ENCODE measurements around the gene MED29. TPM values are rescaled to one million over a fixed set of nuclear protein-coding genes. Genes with fewer than 3 reads are reported as not detected.
A peak's percentile ranks its signal among the peaks of the same experiment; 100 is the strongest.

The MED29 gene
- total and polyA plus RNA-seq, 10 of the 15 experiments (the other 5 are each of a cell fraction or from before 2014, with no cell fraction given): 3.2 to 36.6 (median 22.8) TPM

DNA sequence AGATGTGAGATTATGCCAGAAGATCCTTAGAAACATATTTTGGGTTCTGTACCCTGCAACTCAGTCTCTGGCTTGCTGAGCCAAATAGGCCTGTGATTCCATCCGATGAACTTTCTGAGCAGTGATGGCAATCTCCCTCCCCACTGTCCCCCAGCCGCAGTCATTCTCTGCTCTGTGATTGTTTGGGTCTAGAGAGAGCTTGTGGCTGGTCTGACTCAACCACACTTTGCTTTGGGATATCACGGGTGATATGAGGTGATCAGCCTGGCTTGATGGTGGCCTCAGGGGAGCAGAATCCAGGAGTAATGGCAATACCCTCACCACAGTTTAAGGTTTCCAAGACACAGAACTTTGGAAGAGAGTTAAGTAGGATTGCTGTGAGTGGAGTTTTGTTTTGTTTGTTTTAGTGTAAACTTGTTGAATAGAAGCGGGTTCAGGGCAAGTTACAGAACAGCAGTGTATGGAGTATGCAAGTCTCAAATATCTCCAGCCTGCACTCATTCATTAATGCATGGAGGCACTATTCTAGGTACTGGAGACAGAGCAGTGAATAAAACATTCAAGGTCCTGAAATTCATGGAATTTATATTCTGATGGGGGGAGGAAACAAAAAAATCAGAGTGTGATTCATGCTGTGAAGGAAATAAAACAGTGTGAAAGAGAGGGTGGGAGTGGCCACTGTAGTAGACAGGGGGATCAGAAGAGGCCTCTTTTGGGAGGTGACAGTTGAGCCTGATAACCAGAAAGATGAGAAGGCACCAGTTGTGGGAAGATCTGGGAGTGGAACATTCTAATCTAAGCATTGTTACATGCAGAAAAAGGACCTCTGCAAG is 43.6 kb upstream of the MED29 start:
- ChIA-PET CTCF (interaction anchor here (0.8 to 2.2 kb wide), 7 partner anchors 14 to 815 kb away, joined by 3 to 7 read pairs (median 3); no protein-coding TSS in a partner anchor), POLR2A (interaction anchor here (0.8 kb wide), 1 partner anchor 65 kb away, joined by 5 read pairs; the partner anchor contains the start of gene PLEKHG2), SMC1A (ENCODE audit: uncharacterized antibody, unreplicated experiment) (interaction anchor here (0.7 to 1.2 kb wide), 4 partner anchors 11 to 225 kb away, joined by 3 read pairs; partner anchors contain the start of genes GMFG and RPS16), RAD21 (ENCODE audit: unreplicated experiment) (interaction anchor here (1.0 to 1.7 kb wide), 2 partner anchors 43 to 64 kb away, joined by 4 to 6 read pairs; partner anchors contain the start of genes MED29, PAF1 and PLEKHG2)
- Histone ChIP-seq H3K9ac (ENCODE audit: control insufficient read depth, insufficient read depth, low read length) (no peak overlapping the region), H3K9me3 (replicated peaks; ENCODE audit: control insufficient read depth, insufficient read depth, low read length) (no peaks in the 10 kb centered on the region), H3K4me1 (ENCODE audit: control insufficient read depth, insufficient read depth, low read length) (peaks cover 20% of the 10 kb centered on the region), H3K79me2 (ENCODE audit: control insufficient read depth, insufficient read depth, low read length) (peaks cover 9% of the 10 kb centered on the region), H3K27ac (ENCODE audit: control insufficient read depth, insufficient read depth) (no peak overlapping the region), H3K27me3 (replicated peaks in 1 of 2; ENCODE audit: control insufficient read depth in 2 of 2, insufficient read depth in 2 of 2, low read length in 1 of 2) (no peaks in the 10 kb centered on the region), H3K4me3 (no peak overlapping the region), H3K36me3 (ENCODE audit: control insufficient read depth in 2 of 2, insufficient read depth in 2 of 2, low read length in 1 of 2) (peaks cover 0 to 5% of the 10 kb centered on the region in 2 experiments; a peak in 1 of 4 replicates), H2AFZ (ENCODE audit: control insufficient read depth, low read depth, low read length) (no peak overlapping the region), H4K20me1 (ENCODE audit: control insufficient read depth, insufficient read depth) (no peaks in the 10 kb centered on the region; the same call in 1 of the 2 replicates), H3K4me2 (ENCODE audit: control insufficient read depth, insufficient read depth) (no peak overlapping the region)
- BruUV-seq (replicated peaks): TSS peak; percentile 9
- no peak for DNase-seq (ENCODE audit: low read depth, low spot score)
- intact Hi-C loops (cut with micrococcal nuclease; ENCODE audit: unreplicated experiment) (no loop called here), in situ Hi-C loops (cut with MboI) (no loop called here)
- TF ChIP-seq NR2C1 (IDR thresholded peaks at IDR 0.05) (no peak), FOS (IDR thresholded peaks at IDR 0.05; ENCODE audit: borderline replicate concordance, extremely low read depth, insufficient read length) (no peak), TBL1XR1 (IDR thresholded peaks at IDR 0.05; ENCODE audit: low read depth, low read length) (no peak), CEBPB (IDR thresholded peaks at IDR 0.05; ENCODE audit: borderline replicate concordance in 1 of 2, low read depth in 2 of 2, low read length in 2 of 2) (no peak)
- no peak for ATAC-seq
- WGBS (ENCODE audit: insufficient coverage, insufficient replicate concordance, low lambda C conversion rate, missing lambda C conversion rate): 96% methylated on average over 4 of the region's 4 CpGs
- FAIRE-seq: no peak

DNA sequence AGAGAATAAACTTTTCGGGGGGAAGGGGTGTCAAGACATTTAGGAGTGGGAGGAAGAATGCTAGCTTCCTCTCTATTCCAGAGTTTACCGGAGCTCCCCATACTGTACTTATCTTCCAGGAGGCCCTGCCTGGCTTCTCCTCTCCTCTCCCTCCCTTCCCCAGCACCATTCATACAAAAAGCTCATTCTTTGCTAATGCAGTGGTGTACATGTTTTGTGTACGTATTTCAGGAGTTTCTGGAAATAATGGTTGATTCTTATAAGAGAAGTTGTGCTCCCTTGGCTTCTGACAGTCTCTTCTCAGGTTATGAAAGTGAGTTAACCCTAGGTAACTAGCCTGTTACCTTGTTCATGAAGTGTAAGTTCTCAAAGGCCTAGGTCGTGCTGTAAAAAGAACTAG is 41.9 kb upstream of the MED29 start:
- BruUV-seq (replicated peaks): no TSS peak
- 62% methylated on average over 4 of the region's 4 CpGs for WGBS (ENCODE audit: insufficient coverage, insufficient replicate concordance, low lambda C conversion rate, missing lambda C conversion rate)
- no peak for DNase-seq (ENCODE audit: low read depth, low spot score)
- H3K36me3 ChIP-seq (ENCODE audit: control insufficient read depth in 2 of 2, insufficient read depth in 2 of 2, low read length in 1 of 2): peaks cover 0 to 5% of the 10 kb centered on the region in 2 experiments; a peak in 1 of 4 replicates
- no peak for FAIRE-seq
- no peak overlapping the region for H3K4me3 ChIP-seq
- intact Hi-C loops (cut with micrococcal nuclease; ENCODE audit: unreplicated experiment): no loop called here
- H3K4me1 ChIP-seq (ENCODE audit: control insufficient read depth, insufficient read depth, low read length): peaks cover 12% of the 10 kb centered on the region
- no peaks in the 10 kb centered on the region for H3K79me2 ChIP-seq (ENCODE audit: control insufficient read depth, insufficient read depth, low read length)
- no peak overlapping the region for H3K9ac ChIP-seq (ENCODE audit: control insufficient read depth, insufficient read depth, low read length)
- H3K4me2 ChIP-seq (ENCODE audit: control insufficient read depth, insufficient read depth): no peak overlapping the region
- no peaks in the 10 kb centered on the region; the same call in 1 of the 2 replicates for H4K20me1 ChIP-seq (ENCODE audit: control insufficient read depth, insufficient read depth)
- H3K9me3 ChIP-seq (replicated peaks; ENCODE audit: control insufficient read depth, insufficient read depth, low read length): no peaks in the 10 kb centered on the region
- TF ChIP-seq SIN3A (IDR thresholded peaks at IDR 0.05; ENCODE audit: low read depth, low read length) (no peak), TBL1XR1 (IDR thresholded peaks at IDR 0.05; ENCODE audit: low read depth, low read length) (no peak), SP1 (IDR thresholded peaks at IDR 0.05; ENCODE audit: low read depth, low read length) (no peak), FOXK2 (IDR thresholded peaks at IDR 0.05) (no peak)
- no peak for ATAC-seq
- CTCF ChIA-PET: interaction anchor here (2.3 kb wide), 1 partner anchor 62 kb away, joined by 6 read pairs; the partner anchor contains the start of gene PLEKHG2
- SMC1A ChIA-PET (ENCODE audit: uncharacterized antibody, unreplicated experiment): no interaction called here
- no peak overlapping the region for H2AFZ ChIP-seq (ENCODE audit: control insufficient read depth, low read depth, low read length)
- H3K27me3 ChIP-seq (replicated peaks in 1 of 2; ENCODE audit: control insufficient read depth in 2 of 2, insufficient read depth in 2 of 2, low read length in 1 of 2): no peaks in the 10 kb centered on the region
- no peak overlapping the region for H3K27ac ChIP-seq (ENCODE audit: control insufficient read depth, insufficient read depth)
- POLR2A ChIA-PET: no interaction called here
- in situ Hi-C loops (cut with MboI): no loop called here
- RAD21 ChIA-PET (ENCODE audit: unreplicated experiment): interaction anchor here (0.5 kb wide), 1 partner anchor 18 kb away, joined by 3 read pairs; no protein-coding TSS in a partner anchor

Measured in GM12878 (cell line).